Neural cell (in vitro differentiated cells): Measurements from ENCODE around the gene GRIA1. TPM values are rescaled to one million over a fixed set of nuclear protein-coding genes. Genes with fewer than 3 reads are reported as not detected.

ENCODE experiments used
- H2AFZ ChIP-seq: fragments of 200-600, 300-800 bp; sonication (generic), shearing (Covaris generic); 2 replicates; pipeline ENCODE4 v1.6.0; 2014; ENCODE audit warnings: low read depth, mild to moderate bottlenecking, antibody characterized with exemption, low read length, moderate library complexity
- H3F3A ChIP-seq: fragments of 200-600 bp; shearing (Covaris generic); 2 replicates; pipeline ENCODE4 v1.6.1; 2016; ENCODE audit warnings: mild to moderate bottlenecking, moderate library complexity, mixed read lengths, antibody characterized with exemption, low read length; ENCODE audit not compliant: insufficient read depth, poor library complexity, severe bottlenecking
- H3K27ac ChIP-seq: fragments of 200-600, 300-800 bp; sonication (generic), shearing (Covaris generic); 2 replicates; pipeline ENCODE4 v1.5.1; 2014; ENCODE audit warnings: mild to moderate bottlenecking, low read length, moderate library complexity
- H3K27me3 ChIP-seq: fragments of 300-800, 200-600 bp; sonication (generic), shearing (Covaris generic); 2 replicates; pipeline ENCODE4 v1.6.0; 2014; ENCODE audit warnings: mild to moderate bottlenecking, low read depth, low read length, moderate library complexity; ENCODE audit not compliant: insufficient read depth
- H3K36me3 ChIP-seq: fragments of 300-800, 200-600 bp; sonication (generic), shearing (Covaris generic); 2 replicates; pipeline ENCODE4 v1.5.1; 2014; ENCODE audit warnings: mild to moderate bottlenecking, antibody characterized with exemption, low read length, moderate library complexity; ENCODE audit not compliant: insufficient read depth
- H3K4me2 ChIP-seq: fragments of 300-800, 200-600 bp; sonication (generic), shearing (Covaris generic); 2 replicates; pipeline ENCODE4 v1.6.0; 2014; ENCODE audit warnings: mild to moderate bottlenecking, low read length
- H3K4me3 ChIP-seq: fragments of 300-800, 200-600 bp; sonication (generic), shearing (Covaris generic); 2 replicates; pipeline ENCODE4 v1.5.1; 2014; ENCODE audit warnings: mild to moderate bottlenecking, low read length, moderate library complexity
- H3K79me2 ChIP-seq: fragments of 200-600 bp; shearing (Covaris generic); replicated peaks from 2 replicates; pipeline ENCODE4 v1.6.0; 2014; ENCODE audit warnings: mild to moderate bottlenecking, low read length, moderate library complexity; ENCODE audit not compliant: insufficient read depth
- H3K9ac ChIP-seq: fragments of 300-800, 200-600 bp; sonication (generic), shearing (Covaris generic); 2 replicates; pipeline ENCODE4 v1.6.1; 2016; ENCODE audit warnings: mild to moderate bottlenecking, low read length, mixed read lengths
- H3K9me2 ChIP-seq: fragments of 200-600 bp; shearing (Covaris generic); 2 replicates; pipeline ENCODE4 v1.6.1; 2016; ENCODE audit warnings: mild to moderate bottlenecking, low read length, mixed read lengths; ENCODE audit not compliant: insufficient read depth
- H3K9me3 ChIP-seq: fragments of 200-600, 300-800 bp; sonication (generic), shearing (Covaris generic); 2 replicates; pipeline ENCODE4 v1.6.1; 2016; ENCODE audit warnings: mild to moderate bottlenecking, mixed run types, low read length, moderate library complexity, mixed read lengths
- H4K20me1 ChIP-seq: fragments of 200-600 bp; shearing (Covaris generic); 2 replicates; pipeline ENCODE4 v1.6.1; 2016; ENCODE audit warnings: mild to moderate bottlenecking, mixed run types; ENCODE audit not compliant: insufficient read depth
- EP300 ChIP-seq: fragments of 450-650 bp; conservative IDR thresholded peaks from 2 replicates; pipeline ENCODE4 v1.6.1; 2014; ENCODE audit warnings: antibody characterized with exemption, mild to moderate bottlenecking, moderate library complexity; ENCODE audit not compliant: poor library complexity, severe bottlenecking
- EZH2 ChIP-seq: fragments of 200-600, 300-800 bp; shearing (Covaris generic), sonication (generic); IDR thresholded peaks from 2 replicates; pipeline ENCODE4 v1.6.1; 2014; ENCODE audit warnings: antibody characterized with exemption, low read length, borderline replicate concordance, mild to moderate bottlenecking; ENCODE audit not compliant: insufficient read depth, poor library complexity, severe bottlenecking
- MXI1 ChIP-seq: fragments of 450-650 bp; conservative IDR thresholded peaks from 2 replicates; pipeline ENCODE4 v1.6.1; 2014; ENCODE audit warnings: antibody characterized with exemption, mild to moderate bottlenecking; ENCODE audit not compliant: poor library complexity, severe bottlenecking
- POLR2AphosphoS5 ChIP-seq: IDR thresholded peaks from 2 replicates; pipeline ENCODE4 v1.6.1; 2012
- RAD21 ChIP-seq: fragments of 450-650 bp; conservative IDR thresholded peaks from 2 replicates; pipeline ENCODE4 v1.6.1; 2014; ENCODE audit warnings: antibody characterized with exemption, mild to moderate bottlenecking, moderate library complexity
- SMC3 ChIP-seq: fragments of 450-650 bp; conservative IDR thresholded peaks from 2 replicates; pipeline ENCODE4 v1.6.1; 2014; ENCODE audit warnings: antibody characterized with exemption, mild to moderate bottlenecking, moderate library complexity; ENCODE audit not compliant: poor library complexity
- TAF1 ChIP-seq: IDR thresholded peaks from 2 replicates; pipeline ENCODE4 v1.6.1; 2012; ENCODE audit warnings: low read depth
- polyA plus RNA-seq: library from polyadenylated mRNA; depleted of rRNA; stranded (reverse); fragments of >200 nt; gene quantifications from 2 replicates; pipeline ENCODE4 v1.2.3, GENCODE V29; 2014
- TF ChIP-seq, protein P1 (sequence below): fragments of 450-650 bp; IDR thresholded peaks from 2 replicates; pipeline ENCODE4 v1.5.1; 2014; ENCODE audit warnings: antibody characterized with exemption, mild to moderate bottlenecking, moderate library complexity; ENCODE audit not compliant: poor library complexity, severe bottlenecking
- TF ChIP-seq, protein P2 (sequence below): IDR thresholded peaks from 2 replicates; pipeline ENCODE4 v1.6.1; 2012; ENCODE audit warnings: borderline replicate concordance

GRIA1 gene
- polyA plus RNA-seq, 1 donor from 2014 or later: 59.6 TPM

- no peaks in the 10 kb centered on the region for H3K27me3 ChIP-seq
- H2AFZ ChIP-seq: no peak overlapping the region
- H3K27ac ChIP-seq: no peak overlapping the region
- no peaks in the 10 kb centered on the region for H3K9me2 ChIP-seq
- H3K9ac ChIP-seq: no peak overlapping the region
- H3K79me2 ChIP-seq: no peaks in the 10 kb centered on the region
- no peak overlapping the region for H3K4me3 ChIP-seq
- no peaks in the 10 kb centered on the region for H3K36me3 ChIP-seq
- H4K20me1 ChIP-seq: no peaks in the 10 kb centered on the region
- H3K9me3 ChIP-seq: no peaks in the 10 kb centered on the region
- H3F3A ChIP-seq: no peaks in the 10 kb centered on the region
- no peak overlapping the region for H3K4me2 ChIP-seq
- TF ChIP-seq RAD21: no peak
- TF ChIP-seq, protein P1, sequence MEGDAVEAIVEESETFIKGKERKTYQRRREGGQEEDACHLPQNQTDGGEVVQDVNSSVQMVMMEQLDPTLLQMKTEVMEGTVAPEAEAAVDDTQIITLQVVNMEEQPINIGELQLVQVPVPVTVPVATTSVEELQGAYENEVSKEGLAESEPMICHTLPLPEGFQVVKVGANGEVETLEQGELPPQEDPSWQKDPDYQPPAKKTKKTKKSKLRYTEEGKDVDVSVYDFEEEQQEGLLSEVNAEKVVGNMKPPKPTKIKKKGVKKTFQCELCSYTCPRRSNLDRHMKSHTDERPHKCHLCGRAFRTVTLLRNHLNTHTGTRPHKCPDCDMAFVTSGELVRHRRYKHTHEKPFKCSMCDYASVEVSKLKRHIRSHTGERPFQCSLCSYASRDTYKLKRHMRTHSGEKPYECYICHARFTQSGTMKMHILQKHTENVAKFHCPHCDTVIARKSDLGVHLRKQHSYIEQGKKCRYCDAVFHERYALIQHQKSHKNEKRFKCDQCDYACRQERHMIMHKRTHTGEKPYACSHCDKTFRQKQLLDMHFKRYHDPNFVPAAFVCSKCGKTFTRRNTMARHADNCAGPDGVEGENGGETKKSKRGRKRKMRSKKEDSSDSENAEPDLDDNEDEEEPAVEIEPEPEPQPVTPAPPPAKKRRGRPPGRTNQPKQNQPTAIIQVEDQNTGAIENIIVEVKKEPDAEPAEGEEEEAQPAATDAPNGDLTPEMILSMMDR: no peak
- TF ChIP-seq SMC3: no peak
- TF ChIP-seq MXI1: no peak
- no peak for TF ChIP-seq EZH2
- TF ChIP-seq TAF1: no peak
- no peak for TF ChIP-seq EP300
- TF ChIP-seq, protein P2, sequence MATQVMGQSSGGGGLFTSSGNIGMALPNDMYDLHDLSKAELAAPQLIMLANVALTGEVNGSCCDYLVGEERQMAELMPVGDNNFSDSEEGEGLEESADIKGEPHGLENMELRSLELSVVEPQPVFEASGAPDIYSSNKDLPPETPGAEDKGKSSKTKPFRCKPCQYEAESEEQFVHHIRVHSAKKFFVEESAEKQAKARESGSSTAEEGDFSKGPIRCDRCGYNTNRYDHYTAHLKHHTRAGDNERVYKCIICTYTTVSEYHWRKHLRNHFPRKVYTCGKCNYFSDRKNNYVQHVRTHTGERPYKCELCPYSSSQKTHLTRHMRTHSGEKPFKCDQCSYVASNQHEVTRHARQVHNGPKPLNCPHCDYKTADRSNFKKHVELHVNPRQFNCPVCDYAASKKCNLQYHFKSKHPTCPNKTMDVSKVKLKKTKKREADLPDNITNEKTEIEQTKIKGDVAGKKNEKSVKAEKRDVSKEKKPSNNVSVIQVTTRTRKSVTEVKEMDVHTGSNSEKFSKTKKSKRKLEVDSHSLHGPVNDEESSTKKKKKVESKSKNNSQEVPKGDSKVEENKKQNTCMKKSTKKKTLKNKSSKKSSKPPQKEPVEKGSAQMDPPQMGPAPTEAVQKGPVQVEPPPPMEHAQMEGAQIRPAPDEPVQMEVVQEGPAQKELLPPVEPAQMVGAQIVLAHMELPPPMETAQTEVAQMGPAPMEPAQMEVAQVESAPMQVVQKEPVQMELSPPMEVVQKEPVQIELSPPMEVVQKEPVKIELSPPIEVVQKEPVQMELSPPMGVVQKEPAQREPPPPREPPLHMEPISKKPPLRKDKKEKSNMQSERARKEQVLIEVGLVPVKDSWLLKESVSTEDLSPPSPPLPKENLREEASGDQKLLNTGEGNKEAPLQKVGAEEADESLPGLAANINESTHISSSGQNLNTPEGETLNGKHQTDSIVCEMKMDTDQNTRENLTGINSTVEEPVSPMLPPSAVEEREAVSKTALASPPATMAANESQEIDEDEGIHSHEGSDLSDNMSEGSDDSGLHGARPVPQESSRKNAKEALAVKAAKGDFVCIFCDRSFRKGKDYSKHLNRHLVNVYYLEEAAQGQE: no peak
- TF ChIP-seq POLR2AphosphoS5: no peak
These were observed 339.1 kb downstream of the GRIA1 start for GRCh38 chr5:153829510-153830065.

GRCh38 chr5:153831973-153832372 is 341.5 kb downstream of the GRIA1 start:
- Histone ChIP-seq H3K27ac (no peak overlapping the region), H3K9ac (no peak overlapping the region), H3K79me2 (no peaks in the 10 kb centered on the region), H3K9me3 (no peaks in the 10 kb centered on the region), H2AFZ (no peak overlapping the region), H3K4me3 (no peak overlapping the region), H4K20me1 (no peaks in the 10 kb centered on the region), H3K27me3 (no peaks in the 10 kb centered on the region), H3F3A (no peaks in the 10 kb centered on the region), H3K36me3 (no peaks in the 10 kb centered on the region), H3K9me2 (no peaks in the 10 kb centered on the region), H3K4me2 (no peak overlapping the region)
- TF ChIP-seq, protein P1: no peak
- no peak for TF ChIP-seq EP300
- no peak for TF ChIP-seq RAD21
- no peak for TF ChIP-seq SMC3
- TF ChIP-seq EZH2: no peak
- TF ChIP-seq POLR2AphosphoS5: no peak
- no peak for TF ChIP-seq MXI1
- TF ChIP-seq TAF1: no peak
